ENCODE results near the gene MYOT.

GRCh38 chr5:137825165-137825564 is 42.5 kb upstream of the MYOT start:
- TF ChIP-seq POLR2A (IDR thresholded peaks at IDR 0.05) = no peak
- no peak for TF ChIP-seq CTCF (IDR thresholded peaks at IDR 0.05)

Measured in esophagus squamous epithelium (tissue), 4 donors.